BJ (cell line): ENCODE measurements around the gene RUFY3. TPM values are rescaled to one million over a fixed set of nuclear protein-coding genes. Genes with fewer than 3 reads are reported as not detected.
"Not testable (repeated sequence)": the region's sequence is repeated elsewhere in the genome, so short reads cannot be mapped to it uniquely, and the experiment has no call there.

Source experiments
- CTCF ChIA-PET: fragments of 350-600 bp; formaldehyde crosslinking; extraction: SDS; loops from one replicate; lab custom pipeline; 2021; ENCODE audit warnings: antibody characterized with exemption, inconsistent platforms; lab: Yijun Ruan, JAX
- POLR2A ChIA-PET: fragments of 300-600 bp; sonication (Branson Sonifier 250); formaldehyde crosslinking; extraction: SDS; loops from one replicate; lab custom pipeline; 2021; ENCODE audit warnings: antibody characterized with exemption; lab: Charles Lee
- DNase-seq: peaks from one replicate; pipeline ENCODE4 v3.0.0-alpha.2; 2011; ENCODE audit warnings: low read depth
- H3K27me3 ChIP-seq: 2 replicates; pipeline ENCODE4 v1.6.0; 2011; ENCODE audit warnings: low read length; ENCODE audit not compliant: control insufficient read depth, insufficient read depth
- H3K36me3 ChIP-seq: 2 replicates; pipeline ENCODE4 v1.5.1; 2011; ENCODE audit warnings: low read length; ENCODE audit not compliant: control insufficient read depth, insufficient read depth
- H3K4me3 ChIP-seq: 2 replicates; pipeline ENCODE4 v1.5.1; 2011; ENCODE audit warnings: low read depth, mild to moderate bottlenecking, control low read depth, low read length
- polyA plus RNA-seq: library from polyadenylated mRNA; depleted of rRNA; stranded (reverse); fragments of >200 nt; gene quantifications from 2 replicates; pipeline ENCODE4 v1.2.3, GENCODE V29; 2011
- TF ChIP-seq, protein P1 (sequence below): IDR thresholded peaks from 2 replicates; pipeline ENCODE4 v1.5.1; 2011; ENCODE audit warnings: low read depth, mild to moderate bottlenecking, control low read depth, inconsistent platforms, low read length, moderate library complexity; ENCODE audit not compliant: insufficient read depth

The RUFY3 gene
- polyA plus RNA-seq, 1 experiment: 22.8 TPM

DNA sequence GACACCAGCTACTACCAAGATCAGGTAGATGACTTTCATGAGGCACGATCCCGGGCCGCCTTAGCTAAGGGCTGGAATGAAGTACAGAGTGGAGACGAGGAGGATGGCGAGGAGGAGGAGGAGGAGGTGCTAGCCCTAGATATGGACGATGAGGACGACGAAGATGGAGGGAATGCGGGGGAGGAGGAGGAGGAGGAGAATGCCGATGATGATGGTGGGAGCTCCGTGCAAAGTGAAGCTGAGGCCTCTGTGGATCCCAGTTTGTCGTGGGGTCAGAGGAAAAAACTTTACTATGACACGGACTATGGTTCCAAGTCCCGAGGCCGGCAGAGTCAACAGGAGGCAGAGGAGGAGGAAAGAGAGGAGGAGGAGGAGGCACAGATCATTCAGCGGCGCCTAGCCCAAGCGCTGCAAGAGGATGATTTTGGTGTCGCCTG, 33.0 kb upstream of the RUFY3 start:
- POLR2A ChIA-PET: interaction anchor here (0.6 kb wide), 1 partner anchor 40 kb away, joined by 15 read pairs; no protein-coding TSS in a partner anchor
- H3K36me3 ChIP-seq: no peaks in the 10 kb centered on the region

DNA sequence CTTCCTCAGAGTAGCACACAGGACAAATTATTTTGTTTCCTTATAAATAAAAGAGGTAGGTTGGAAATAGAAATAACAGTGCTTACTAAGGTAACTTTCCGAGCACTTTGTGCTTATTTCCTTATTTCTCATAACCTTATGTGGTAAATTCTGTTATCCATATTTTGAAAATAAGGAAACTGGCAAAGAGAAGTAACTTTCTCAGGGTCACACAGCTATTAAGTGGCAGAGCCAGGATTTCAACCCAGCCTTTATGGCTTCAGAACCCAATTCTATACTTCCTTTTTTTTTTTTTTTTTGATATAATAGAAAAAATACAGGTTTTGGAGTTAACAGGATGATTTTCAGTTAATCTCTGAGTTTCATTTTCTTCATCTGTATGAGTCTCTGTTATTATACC, 30.1 kb upstream of the RUFY3 start:
- ChIA-PET POLR2A (no interaction called here), CTCF (interaction anchor here (0.6 to 2.3 kb wide), 3 partner anchors 9 to 21 kb away, joined by 3 to 5 read pairs (median 3); no protein-coding TSS in a partner anchor)
- Histone ChIP-seq H3K4me3 (no peak overlapping the region), H3K36me3 (no peaks in the 10 kb centered on the region), H3K27me3 (no peaks in the 10 kb centered on the region)
- TF ChIP-seq, protein P1, sequence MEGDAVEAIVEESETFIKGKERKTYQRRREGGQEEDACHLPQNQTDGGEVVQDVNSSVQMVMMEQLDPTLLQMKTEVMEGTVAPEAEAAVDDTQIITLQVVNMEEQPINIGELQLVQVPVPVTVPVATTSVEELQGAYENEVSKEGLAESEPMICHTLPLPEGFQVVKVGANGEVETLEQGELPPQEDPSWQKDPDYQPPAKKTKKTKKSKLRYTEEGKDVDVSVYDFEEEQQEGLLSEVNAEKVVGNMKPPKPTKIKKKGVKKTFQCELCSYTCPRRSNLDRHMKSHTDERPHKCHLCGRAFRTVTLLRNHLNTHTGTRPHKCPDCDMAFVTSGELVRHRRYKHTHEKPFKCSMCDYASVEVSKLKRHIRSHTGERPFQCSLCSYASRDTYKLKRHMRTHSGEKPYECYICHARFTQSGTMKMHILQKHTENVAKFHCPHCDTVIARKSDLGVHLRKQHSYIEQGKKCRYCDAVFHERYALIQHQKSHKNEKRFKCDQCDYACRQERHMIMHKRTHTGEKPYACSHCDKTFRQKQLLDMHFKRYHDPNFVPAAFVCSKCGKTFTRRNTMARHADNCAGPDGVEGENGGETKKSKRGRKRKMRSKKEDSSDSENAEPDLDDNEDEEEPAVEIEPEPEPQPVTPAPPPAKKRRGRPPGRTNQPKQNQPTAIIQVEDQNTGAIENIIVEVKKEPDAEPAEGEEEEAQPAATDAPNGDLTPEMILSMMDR: no peak
- no peak for DNase-seq

More for the DNA sequence above, 33.0 kb upstream of the RUFY3 start:
- Histone ChIP-seq H3K4me3 (peak overlapping the region; percentile 86), H3K27me3 (no peaks in the 10 kb centered on the region)
- CTCF ChIA-PET: interaction anchor here (0.6 to 2.9 kb wide), 12 partner anchors 8 to 149 kb away, joined by 3 to 13 read pairs (median 3); partner anchors contain the start of gene JCHAIN
- TF ChIP-seq, protein P1: no peak
- DNase-seq: no peak

DNA sequence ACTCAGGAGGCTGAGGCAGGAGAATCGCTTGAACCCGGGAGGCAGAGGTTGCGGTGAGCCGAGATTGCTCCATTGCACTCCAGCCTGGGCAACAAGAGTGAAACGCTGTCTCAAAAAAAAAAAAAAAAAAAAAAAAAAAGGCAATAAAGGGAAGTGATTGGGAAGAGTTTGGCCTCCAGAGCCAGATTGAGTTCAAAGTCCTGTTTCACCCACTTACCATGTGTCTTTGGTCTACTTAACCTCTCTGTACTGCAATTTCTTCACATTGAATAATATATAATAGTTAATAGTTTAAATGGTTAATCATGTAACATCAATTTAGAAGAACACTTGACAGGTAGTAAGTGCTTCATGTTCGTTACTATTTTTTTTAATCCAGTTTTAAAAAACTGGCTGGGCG, 27.1 kb upstream of the RUFY3 start:
- POLR2A ChIA-PET: interaction anchor here (0.6 kb wide), 2 partner anchors 26 to 665 kb away, joined by 4 to 6 read pairs; no protein-coding TSS in a partner anchor
- DNase-seq, H3K27me3 ChIP-seq, H3K4me3 ChIP-seq, CTCF ChIA-PET, H3K36me3 ChIP-seq: not testable (repeated sequence)

DNA sequence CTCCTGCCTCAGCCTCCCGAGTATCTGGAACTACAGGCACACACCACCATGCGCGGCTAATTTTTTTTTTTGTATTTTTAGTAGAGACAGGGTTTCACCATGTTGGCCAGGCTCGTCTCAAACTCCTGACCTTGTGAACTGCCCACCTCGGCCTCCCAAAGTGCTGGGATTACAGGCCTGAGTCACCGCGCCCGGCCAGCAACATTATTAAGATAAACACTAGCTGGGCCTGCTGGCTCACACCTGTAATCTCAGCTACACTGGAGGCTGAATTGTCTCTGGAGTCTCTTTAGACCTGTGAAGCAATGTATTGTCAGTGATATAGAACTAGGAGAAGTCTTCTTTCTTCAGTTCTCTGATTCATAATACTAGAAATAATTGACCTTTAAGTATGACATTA, 23.3 kb upstream of the RUFY3 start:
- DNase-seq, H3K4me3 ChIP-seq, H3K36me3 ChIP-seq, H3K27me3 ChIP-seq, POLR2A ChIA-PET: not testable (repeated sequence)
- CTCF ChIA-PET: interaction anchor here (1.2 kb wide), 1 partner anchor 9 kb away, joined by 3 read pairs; no protein-coding TSS in a partner anchor

DNA sequence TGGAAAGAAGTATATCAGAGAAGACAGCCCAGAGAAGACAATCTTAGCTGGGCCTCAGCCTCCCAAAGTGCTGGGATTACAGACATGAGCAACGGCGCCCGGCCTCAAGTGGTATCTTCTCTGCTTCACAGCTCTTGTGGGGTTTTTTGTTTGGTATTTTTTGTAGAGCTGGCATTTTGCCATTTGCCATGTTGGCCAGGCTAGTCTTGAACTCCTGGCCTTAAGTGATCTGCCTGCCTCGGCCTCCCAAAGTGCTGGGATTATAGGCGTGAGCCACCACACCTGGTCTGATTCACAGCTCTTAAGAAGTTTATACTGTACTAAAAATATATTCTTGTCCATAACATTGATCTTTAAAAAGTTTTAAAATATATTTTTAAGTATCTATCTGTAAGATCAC, 21.1 kb upstream of the RUFY3 start:
- ChIA-PET CTCF (no interaction called here), POLR2A (no interaction called here)
- TF ChIP-seq, protein P1: no peak
- no peak for DNase-seq
- Histone ChIP-seq H3K27me3 (no peaks in the 10 kb centered on the region), H3K36me3 (no peaks in the 10 kb centered on the region), H3K4me3 (no peak overlapping the region)

DNA sequence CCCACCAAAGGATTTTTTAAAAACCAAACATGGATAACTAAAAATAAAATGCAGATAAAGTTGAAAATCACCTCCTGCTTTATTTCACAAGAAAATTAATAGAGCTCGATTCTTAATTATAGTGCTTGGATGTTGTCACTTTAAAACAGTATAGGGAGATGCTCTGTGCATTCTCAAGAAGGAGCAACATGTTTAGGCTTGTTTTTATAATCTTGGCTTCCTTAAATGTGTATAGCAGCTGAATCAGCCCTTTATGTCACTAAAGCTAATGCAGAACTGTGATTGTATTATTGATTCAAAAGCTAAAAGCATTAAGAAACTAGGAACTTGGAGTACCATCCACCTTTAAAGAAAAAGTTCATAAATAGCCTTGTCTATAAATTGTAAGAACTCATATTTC, 20.5 kb upstream of the RUFY3 start:
- H3K4me3 ChIP-seq: no peak overlapping the region
- ChIA-PET CTCF (no interaction called here), POLR2A (no interaction called here)
- DNase-seq: no peak
- H3K36me3 ChIP-seq: no peaks in the 10 kb centered on the region
- no peaks in the 10 kb centered on the region for H3K27me3 ChIP-seq
- TF ChIP-seq, protein P1: no peak

DNA sequence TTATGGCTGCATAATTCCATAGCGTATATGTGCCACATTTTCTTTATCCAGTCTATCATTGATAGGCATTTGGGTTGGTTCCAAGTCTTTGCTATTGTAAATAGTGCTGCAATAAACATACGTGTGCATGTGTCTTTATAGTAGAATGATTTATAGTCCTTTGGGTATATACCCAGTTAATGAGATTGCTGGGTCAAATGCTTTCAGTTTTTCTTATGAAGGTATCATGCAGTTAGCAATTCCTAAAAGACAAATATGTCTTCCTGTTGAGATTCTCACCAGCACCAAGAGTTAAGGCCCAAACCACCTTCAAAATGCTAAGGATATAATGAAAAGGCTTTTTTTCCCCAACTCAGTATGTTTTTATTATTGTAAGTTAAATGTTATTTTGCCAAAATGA, 19.2 kb upstream of the RUFY3 start:
- CTCF ChIA-PET, H3K36me3 ChIP-seq, POLR2A ChIA-PET: not testable (repeated sequence)

More for the DNA sequence above, 19.2 kb upstream of the RUFY3 start:
- not testable (repeated sequence) for DNase-seq, H3K4me3 ChIP-seq, H3K27me3 ChIP-seq
